CD4-positive, alpha-beta T cell treated with Interferon alpha-2 for 1 hour (primary cell): ENCODE measurements around the gene PRDM16.

ENCODE experiments used
- DNase-seq, 2 donors: peaks; one replicate each; pipeline ENCODE4 v3.0.0-alpha.2; 2020 to 2022

Gene PRDM16

GRCh38 chr1:3055051-3055450 lies 14.0 kb upstream of the PRDM16 start:
- DNase-seq = no peak

- DNase-seq = no peak
Measured at GRCh38 chr1:3056641-3057040, 12.4 kb upstream of the PRDM16 start.

- DNase-seq = no peak
Measured at GRCh38 chr1:3058263-3059030, 10.6 kb upstream of the PRDM16 start.

GRCh38 chr1:3060127-3060526 lies 8.9 kb upstream of the PRDM16 start:
- no peak for DNase-seq

GRCh38 chr1:3060601-3061551 lies 8.1 kb upstream of the PRDM16 start:
- no peak for DNase-seq

GRCh38 chr1:3061566-3061965 lies 7.4 kb upstream of the PRDM16 start:
- DNase-seq = no peak

GRCh38 chr1:3061981-3062615 lies 6.9 kb upstream of the PRDM16 start:
- DNase-seq = no peak

- no peak for DNase-seq
Measured at GRCh38 chr1:3062616-3063378, 6.2 kb upstream of the PRDM16 start.

- DNase-seq = no peak
Measured at GRCh38 chr1:3063379-3064295, 5.4 kb upstream of the PRDM16 start.

GRCh38 chr1:3064296-3064850 lies 4.6 kb upstream of the PRDM16 start:
- no peak for DNase-seq

- no peak for DNase-seq
Measured at GRCh38 chr1:3064901-3065300, 4.1 kb upstream of the PRDM16 start.

- DNase-seq = no peak
Measured at GRCh38 chr1:3065396-3065795, 3.6 kb upstream of the PRDM16 start.

GRCh38 chr1:3065797-3066196 lies 3.2 kb upstream of the PRDM16 start:
- no peak for DNase-seq

- DNase-seq = no peak
Measured at GRCh38 chr1:3066250-3066711, 2.7 kb upstream of the PRDM16 start.

- DNase-seq = no peak
Measured at GRCh38 chr1:3066826-3067225, 2.2 kb upstream of the PRDM16 start.

GRCh38 chr1:3067301-3067670 lies 1.7 kb upstream of the PRDM16 start:
- no peak for DNase-seq

GRCh38 chr1:3067671-3068563 lies 1.1 kb upstream of the PRDM16 start:
- DNase-seq = no peak

GRCh38 chr1:3069491-3070308 lies 697 bp downstream of the PRDM16 start:
- no peak for DNase-seq

- DNase-seq = no peak
Measured at GRCh38 chr1:3070309-3070643, 1.3 kb downstream of the PRDM16 start.
